SK-N-SH (cell line): ENCODE results near the gene C6orf136. TPM values are rescaled to one million over a fixed set of nuclear protein-coding genes. Genes with fewer than 3 reads are reported as not detected.

Experiments used
- CTCF ChIA-PET: fragments of 300-600, 350-600 bp; formaldehyde crosslinking; extraction: SDS; loops from one replicate; lab custom pipeline; 2021; lab: Yijun Ruan, JAX
- POLR2A ChIA-PET: fragments of 350-600 bp; sonication (Branson Sonifier 250); formaldehyde crosslinking; extraction: SDS; loops from one replicate; lab custom pipeline; 2020; ENCODE audit warnings: antibody characterized with exemption, inconsistent platforms; lab: Yijun Ruan, JAX
- DNase-seq: peaks from one replicate; pipeline ENCODE4 v3.0.0; 2012
- H2AFZ ChIP-seq: fragments of 200-600 bp; sonication (generic); 2 replicates; pipeline ENCODE4 v1.8.1; 2016; ENCODE audit warnings: antibody characterized with exemption, mild to moderate bottlenecking, low read depth
- H3F3A ChIP-seq: fragments of 200-600 bp; sonication (generic); replicated peaks from 2 replicates; pipeline ENCODE3; 2016; ENCODE audit warnings: antibody characterized with exemption, mild to moderate bottlenecking; ENCODE audit not compliant: insufficient read depth
- H3K27ac ChIP-seq, 2 experiments: fragments of 200-500 bp in 1 of 2; fragments of 200-600 bp in 1 of 2; sonication (Bioruptor generic) in 1 of 2; sonication (generic), shearing (Covaris generic) in 1 of 2; 2 replicates each; pipeline versions ENCODE4 v1.5.1 to v1.6.1; 2014 to 2016; ENCODE audit warnings: low read depth in 2 of 2, inconsistent platforms in 1 of 2, low read length in 1 of 2, mild to moderate bottlenecking in 1 of 2, mixed read lengths in 1 of 2
- H3K27me3 ChIP-seq: fragments of 200-600 bp; sonication (generic), shearing (Covaris generic); 2 replicates; pipeline ENCODE4 v1.6.1; 2016; ENCODE audit warnings: mixed run types; ENCODE audit not compliant: insufficient read depth
- H3K36me3 ChIP-seq, 2 experiments: fragments of 200-500 bp in 1 of 2; fragments of 200-600 bp in 1 of 2; sonication (Bioruptor generic) in 1 of 2; sonication (generic) in 1 of 2; replicated peaks in 1 of 2; 2 replicates each; pipeline versions ENCODE3 to v1.5.1; 2014 to 2016; ENCODE audit warnings: low read length in 1 of 2, mild to moderate bottlenecking in 1 of 2; ENCODE audit not compliant: insufficient read depth in 2 of 2, control insufficient read depth in 1 of 2
- H3K4me1 ChIP-seq, 2 experiments: fragments of 200-500 bp in 1 of 2; fragments of 200-600 bp in 1 of 2; sonication (Bioruptor generic) in 1 of 2; sonication (generic), shearing (Covaris generic) in 1 of 2; 2 replicates each; pipeline versions ENCODE4 v1.5.1 to v1.6.1; 2014 to 2016; ENCODE audit warnings: low read depth in 1 of 2, low read length in 1 of 2, mixed run types in 1 of 2; ENCODE audit not compliant: insufficient read depth in 2 of 2, control insufficient read depth in 1 of 2
- H3K4me2 ChIP-seq: fragments of 200-600 bp; sonication (generic), shearing (Covaris generic); 2 replicates; pipeline ENCODE4 v1.6.1; 2017; ENCODE audit warnings: mixed run types
- H3K4me3 ChIP-seq, 2 experiments: fragments of 200-500 bp in 1 of 2; fragments of 200-600 bp in 1 of 2; sonication (Bioruptor generic) in 1 of 2; sonication (generic), shearing (Covaris generic) in 1 of 2; 2 replicates each; pipeline versions ENCODE4 v1.5.1 to v1.8.1; 2014 to 2016; ENCODE audit warnings: low read depth in 2 of 2, inconsistent platforms in 1 of 2, low read length in 1 of 2, mild to moderate bottlenecking in 1 of 2, mixed read lengths in 1 of 2, moderate library complexity in 1 of 2
- H3K79me2 ChIP-seq: fragments of 200-600 bp; sonication (generic); 2 replicates; pipeline ENCODE4 v1.8.1; 2017; ENCODE audit warnings: mild to moderate bottlenecking; ENCODE audit not compliant: insufficient read depth
- H3K9ac ChIP-seq: fragments of 200-600 bp; sonication (generic); 2 replicates; pipeline ENCODE4 v1.6.1; 2017; ENCODE audit warnings: mixed run types
- H3K9me2 ChIP-seq: fragments of 200-600 bp; sonication (generic); 2 replicates; pipeline ENCODE4 v1.6.1; 2017; ENCODE audit warnings: mixed run types
- H3K9me3 ChIP-seq: fragments of 200-600 bp; sonication (generic); 2 replicates; pipeline ENCODE4 v1.6.1; 2017; ENCODE audit warnings: mixed run types, mild to moderate bottlenecking, moderate library complexity
- H4K20me1 ChIP-seq: fragments of 200-600 bp; sonication (generic); 2 replicates; pipeline ENCODE4 v1.6.1; 2017; ENCODE audit warnings: mild to moderate bottlenecking, mixed run types; ENCODE audit not compliant: insufficient read depth
- EP300 ChIP-seq, 2 experiments: IDR thresholded peaks; 2 replicates each; pipeline versions ENCODE4 v1.4.0 to v1.6.1; 2012; ENCODE audit warnings: borderline replicate concordance in 1 of 2, low read depth in 1 of 2, low read length in 1 of 2
- EZH2phosphoT487 ChIP-seq: fragments of 200-600 bp; sonication (generic); IDR thresholded peaks from 2 replicates; pipeline ENCODE4 v1.6.1; 2017; ENCODE audit warnings: low read depth, mixed run types, mild to moderate bottlenecking, antibody characterized with exemption, moderate library complexity, borderline replicate concordance
- FOXM1 ChIP-seq: IDR thresholded peaks from 2 replicates; pipeline ENCODE4 v1.4.0; 2012; ENCODE audit warnings: low read depth, mild to moderate bottlenecking
- GABPA ChIP-seq: IDR thresholded peaks from 2 replicates; pipeline ENCODE4 v1.4.0; 2012; ENCODE audit warnings: low read depth, mild to moderate bottlenecking
- GATA2 ChIP-seq: sonication (generic); formaldehyde crosslinking; IDR thresholded peaks from 2 replicates; pipeline ENCODE4 v1.5.0; 2020; ENCODE audit warnings: mild to moderate bottlenecking, missing genetic modification reagents
- JUND ChIP-seq: IDR thresholded peaks from 2 replicates; pipeline ENCODE4 v1.4.0; 2012
- MXI1 ChIP-seq: IDR thresholded peaks from 2 replicates; pipeline ENCODE4 v1.6.1; 2012; ENCODE audit warnings: mild to moderate bottlenecking, low read depth, low read length, improper control_type of control experiment
- NRF1 ChIP-seq: IDR thresholded peaks from 2 replicates; pipeline ENCODE4 v1.6.1; 2012; ENCODE audit warnings: low read depth, mild to moderate bottlenecking, low read length
- POLR2AphosphoS5 ChIP-seq: IDR thresholded peaks from 2 replicates; pipeline ENCODE4 v1.6.1; 2012; ENCODE audit warnings: low read depth, low read length
- RAD21 ChIP-seq: IDR thresholded peaks from 2 replicates; pipeline ENCODE4 v1.6.1; 2012; ENCODE audit warnings: mild to moderate bottlenecking, low read length
- RCOR1 ChIP-seq: fragments of 150-350 bp; IDR thresholded peaks from 2 replicates; pipeline ENCODE4 v1.6.1; 2017; ENCODE audit warnings: antibody characterized with exemption, low read length
- SIN3A ChIP-seq: IDR thresholded peaks from 2 replicates; pipeline ENCODE4 v1.6.1; 2012; ENCODE audit warnings: low read depth, mild to moderate bottlenecking, low read length, moderate library complexity, borderline replicate concordance
- SMC3 ChIP-seq: IDR thresholded peaks from 2 replicates; pipeline ENCODE4 v1.6.1; 2012; ENCODE audit warnings: low read depth, low read length, improper control_type of control experiment
- TEAD4 ChIP-seq: IDR thresholded peaks from 2 replicates; pipeline ENCODE4 v1.4.0; 2012; ENCODE audit warnings: mild to moderate bottlenecking, borderline replicate concordance; ENCODE audit not compliant: insufficient read depth
- USF2 ChIP-seq: fragments of 150-350 bp; IDR thresholded peaks from 2 replicates; pipeline ENCODE4 v1.6.1; 2017; ENCODE audit warnings: antibody characterized with exemption, low read length, low read depth, borderline replicate concordance
- YY1 ChIP-seq: IDR thresholded peaks from 2 replicates; pipeline ENCODE4 v1.4.0; 2012; ENCODE audit warnings: low read depth, mild to moderate bottlenecking
- WGBS: methylation state at CpG from one replicate; pipeline ENCODE4 v1.1.6; 2017; ENCODE audit warnings: low lambda C conversion rate; 5-methylcytosine and 5-hydroxymethylcytosine counted together
- polyA plus RNA-seq, 3 experiments: library from polyadenylated mRNA; depleted of rRNA; stranded (reverse); fragments of >200 nt; gene quantifications; 2 replicates each; pipeline ENCODE4 v1.2.3, GENCODE V29; 2012
- TF ChIP-seq, protein P1 (sequence below): fragments of 200-600 bp; sonication (generic); IDR thresholded peaks from 2 replicates; pipeline ENCODE4 v1.6.1; 2017; ENCODE audit warnings: antibody characterized with exemption, mild to moderate bottlenecking, moderate library complexity
- TF ChIP-seq, protein P2 (sequence below): IDR thresholded peaks from 2 replicates; pipeline ENCODE4 v1.4.0; 2012; ENCODE audit warnings: low read depth, borderline replicate concordance
- TF ChIP-seq, protein P3 (sequence below): IDR thresholded peaks from 2 replicates; pipeline ENCODE4 v1.4.0; 2012; ENCODE audit warnings: low read depth

C6orf136 gene
- polyA plus RNA-seq, 1 of the 3 experiments (the other 2 are of a cell fraction) = 14.3 TPM

- peak; percentile 92 for DNase-seq
- CTCF ChIA-PET = interaction anchor here (0.6 to 0.9 kb wide), 4 partner anchors 18 to 815 kb away, joined by 3 read pairs; no protein-coding TSS in a partner anchor
- POLR2A ChIA-PET = interaction anchor here (0.8 to 1.2 kb wide), 4 partner anchors 25 to 74 kb away, joined by 4 to 7 read pairs (median 4); partner anchors contain the start of gene DHX16
Measured at GRCh38 chr6:30647242-30648116, 546 bp downstream of the C6orf136 start.

More at GRCh38 chr6:30647242-30648116, 546 bp downstream of the C6orf136 start:
- TF ChIP-seq SIN3A (peak; percentile 69; the same call in 1 of the 2 replicates), GATA2 (CRISPR knock-in tag) (no peak), EP300 (IDR thresholded peaks at IDR 0.05; ENCODE audit: borderline replicate concordance in 1 of 2, low read depth in 1 of 2, low read length in 1 of 2) (no peak), TEAD4 (no peak), FOXM1 (no peak), NRF1 (peak; percentile 77), SMC3 (no peak), MXI1 (peak; percentile 66), YY1 (no peak; the same call in 1 of the 2 replicates), USF2 (no peak), EZH2phosphoT487 (no peak), RAD21 (no peak), POLR2AphosphoS5 (no peak), JUND (no peak), GABPA (no peak), RCOR1 (no peak)
- TF ChIP-seq, protein P1, sequence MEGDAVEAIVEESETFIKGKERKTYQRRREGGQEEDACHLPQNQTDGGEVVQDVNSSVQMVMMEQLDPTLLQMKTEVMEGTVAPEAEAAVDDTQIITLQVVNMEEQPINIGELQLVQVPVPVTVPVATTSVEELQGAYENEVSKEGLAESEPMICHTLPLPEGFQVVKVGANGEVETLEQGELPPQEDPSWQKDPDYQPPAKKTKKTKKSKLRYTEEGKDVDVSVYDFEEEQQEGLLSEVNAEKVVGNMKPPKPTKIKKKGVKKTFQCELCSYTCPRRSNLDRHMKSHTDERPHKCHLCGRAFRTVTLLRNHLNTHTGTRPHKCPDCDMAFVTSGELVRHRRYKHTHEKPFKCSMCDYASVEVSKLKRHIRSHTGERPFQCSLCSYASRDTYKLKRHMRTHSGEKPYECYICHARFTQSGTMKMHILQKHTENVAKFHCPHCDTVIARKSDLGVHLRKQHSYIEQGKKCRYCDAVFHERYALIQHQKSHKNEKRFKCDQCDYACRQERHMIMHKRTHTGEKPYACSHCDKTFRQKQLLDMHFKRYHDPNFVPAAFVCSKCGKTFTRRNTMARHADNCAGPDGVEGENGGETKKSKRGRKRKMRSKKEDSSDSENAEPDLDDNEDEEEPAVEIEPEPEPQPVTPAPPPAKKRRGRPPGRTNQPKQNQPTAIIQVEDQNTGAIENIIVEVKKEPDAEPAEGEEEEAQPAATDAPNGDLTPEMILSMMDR = no peak
- TF ChIP-seq, protein P2, sequence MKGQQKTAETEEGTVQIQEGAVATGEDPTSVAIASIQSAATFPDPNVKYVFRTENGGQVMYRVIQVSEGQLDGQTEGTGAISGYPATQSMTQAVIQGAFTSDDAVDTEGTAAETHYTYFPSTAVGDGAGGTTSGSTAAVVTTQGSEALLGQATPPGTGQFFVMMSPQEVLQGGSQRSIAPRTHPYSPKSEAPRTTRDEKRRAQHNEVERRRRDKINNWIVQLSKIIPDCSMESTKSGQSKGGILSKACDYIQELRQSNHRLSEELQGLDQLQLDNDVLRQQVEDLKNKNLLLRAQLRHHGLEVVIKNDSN = peak; percentile 25; the same call in 1 of the 2 replicates
- TF ChIP-seq, protein P3, sequence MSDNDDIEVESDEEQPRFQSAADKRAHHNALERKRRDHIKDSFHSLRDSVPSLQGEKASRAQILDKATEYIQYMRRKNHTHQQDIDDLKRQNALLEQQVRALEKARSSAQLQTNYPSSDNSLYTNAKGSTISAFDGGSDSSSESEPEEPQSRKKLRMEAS = peak; percentile 44; the same call in 1 of the 2 replicates
- peak overlapping the region; percentile 84 for H3K9ac ChIP-seq
- H3K79me2 ChIP-seq = peaks cover 32% of the 10 kb centered on the region
- H3F3A ChIP-seq = peaks cover 17% of the 10 kb centered on the region
- peak overlapping the region; percentile 84 for H3K4me3 ChIP-seq
- H2AFZ ChIP-seq = peak overlapping the region; percentile 68
- peak overlapping the region; percentile 97 for H3K4me2 ChIP-seq
- H3K9me3 ChIP-seq = no peaks in the 10 kb centered on the region
- no peaks in the 10 kb centered on the region for H3K27me3 ChIP-seq
- 1% methylated on average over 24 of the region's 78 CpGs for WGBS
- no peaks in the 10 kb centered on the region for H4K20me1 ChIP-seq
- peaks cover 0 to 6% of the 10 kb centered on the region in 2 experiments; a peak in 2 of 4 replicates for H3K4me1 ChIP-seq
- H3K27ac ChIP-seq = peak overlapping the region; percentile 77 to 94
- H3K9me2 ChIP-seq = no peaks in the 10 kb centered on the region
- peaks cover 26 to 35% of the 10 kb centered on the region in 2 experiments for H3K36me3 ChIP-seq
